Keratinocyte (primary cell): Measurements from ENCODE around the gene BLNK.

Source experiments
- EZH2 ChIP-seq: IDR thresholded peaks from one replicate; pipeline ENCODE4 v1.6.1; 2012; ENCODE audit warnings: inconsistent platforms, mild to moderate bottlenecking, low read length, moderate library complexity
- TF ChIP-seq, protein P1 (sequence below), 3 experiments: IDR thresholded peaks in 1 of 3; conservative IDR thresholded peaks in 1 of 3; optimal IDR thresholded peaks in 1 of 3; 2 replicates in 2 of 3; 3 replicates in 1 of 3; pipeline versions ENCODE3 to v1.5.1; 2011; ENCODE audit warnings: low read length in 3 of 3, mild to moderate bottlenecking in 3 of 3, moderate library complexity in 2 of 3, control low read depth in 1 of 3, inconsistent platforms in 1 of 3; ENCODE audit not compliant: insufficient read depth in 2 of 3; ENCODE audit errors: extremely low read depth in 1 of 3

DNA sequence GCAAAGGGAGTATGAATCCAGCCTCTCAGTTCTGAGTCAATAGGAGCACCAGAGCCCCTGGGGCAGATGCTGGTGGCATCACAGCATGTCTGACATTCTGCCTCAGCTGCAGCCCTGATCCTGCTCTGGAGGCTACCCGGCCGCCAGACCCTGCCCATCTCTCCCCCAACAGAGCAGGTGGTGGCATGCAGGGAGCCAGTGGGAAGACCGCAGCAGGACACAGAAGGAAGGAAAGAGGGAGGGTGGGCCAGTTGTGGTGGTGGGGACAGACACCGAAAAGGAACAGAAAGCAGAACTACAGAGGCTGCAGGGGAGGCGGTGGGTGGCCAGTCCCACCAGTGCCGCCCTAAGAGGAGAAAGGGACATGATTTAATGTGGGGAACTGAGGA is 35.3 kb downstream of the BLNK start:
- TF ChIP-seq, protein P1, sequence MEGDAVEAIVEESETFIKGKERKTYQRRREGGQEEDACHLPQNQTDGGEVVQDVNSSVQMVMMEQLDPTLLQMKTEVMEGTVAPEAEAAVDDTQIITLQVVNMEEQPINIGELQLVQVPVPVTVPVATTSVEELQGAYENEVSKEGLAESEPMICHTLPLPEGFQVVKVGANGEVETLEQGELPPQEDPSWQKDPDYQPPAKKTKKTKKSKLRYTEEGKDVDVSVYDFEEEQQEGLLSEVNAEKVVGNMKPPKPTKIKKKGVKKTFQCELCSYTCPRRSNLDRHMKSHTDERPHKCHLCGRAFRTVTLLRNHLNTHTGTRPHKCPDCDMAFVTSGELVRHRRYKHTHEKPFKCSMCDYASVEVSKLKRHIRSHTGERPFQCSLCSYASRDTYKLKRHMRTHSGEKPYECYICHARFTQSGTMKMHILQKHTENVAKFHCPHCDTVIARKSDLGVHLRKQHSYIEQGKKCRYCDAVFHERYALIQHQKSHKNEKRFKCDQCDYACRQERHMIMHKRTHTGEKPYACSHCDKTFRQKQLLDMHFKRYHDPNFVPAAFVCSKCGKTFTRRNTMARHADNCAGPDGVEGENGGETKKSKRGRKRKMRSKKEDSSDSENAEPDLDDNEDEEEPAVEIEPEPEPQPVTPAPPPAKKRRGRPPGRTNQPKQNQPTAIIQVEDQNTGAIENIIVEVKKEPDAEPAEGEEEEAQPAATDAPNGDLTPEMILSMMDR (optimal IDR thresholded peaks at IDR 0.05 in 1 of 3, IDR thresholded peaks at IDR 0.05 in 1 of 3, conservative IDR thresholded peaks at IDR 0.05 in 1 of 3; ENCODE audit: extremely low read depth in 1 of 3, insufficient read depth in 2 of 3, low read length in 3 of 3), result no peak
- TF ChIP-seq EZH2, result no peak
